IPS-NIHi7 (cell line): Measurements from ENCODE around the gene NAP1L4.

Experiments
- DNase-seq: peaks from one replicate; pipeline ENCODE4 v3.0.0; 2012; ENCODE audit warnings: mixed read lengths; ENCODE audit errors: extremely low spot score

NAP1L4 gene

GRCh38 chr11:3010521-3011275, 18.6 kb upstream of the NAP1L4 start:
- no peak for DNase-seq

GRCh38 chr11:3010004-3010403, 17.9 kb upstream of the NAP1L4 start:
- no peak for DNase-seq

- no peak for DNase-seq
Observed at GRCh38 chr11:3009481-3009880, 17.4 kb upstream of the NAP1L4 start.

GRCh38 chr11:3008746-3009336, 16.7 kb upstream of the NAP1L4 start:
- no peak for DNase-seq

GRCh38 chr11:3007404-3008010, 15.4 kb upstream of the NAP1L4 start:
- DNase-seq, result no peak

GRCh38 chr11:3006505-3007260, 14.6 kb upstream of the NAP1L4 start:
- DNase-seq, result no peak

GRCh38 chr11:3004481-3004880, 12.4 kb upstream of the NAP1L4 start:
- no peak for DNase-seq

GRCh38 chr11:3003396-3004231, 11.5 kb upstream of the NAP1L4 start:
- no peak for DNase-seq

- DNase-seq, result no peak
Observed at GRCh38 chr11:3002871-3003270, 10.7 kb upstream of the NAP1L4 start.

- DNase-seq, result no peak
Observed at GRCh38 chr11:3002351-3002861, 10.3 kb upstream of the NAP1L4 start.

- DNase-seq, result no peak
Observed at GRCh38 chr11:3001496-3001895, 9.4 kb upstream of the NAP1L4 start.

- DNase-seq, result no peak
Observed at GRCh38 chr11:3000032-3000961, 8.2 kb upstream of the NAP1L4 start.

GRCh38 chr11:2999464-2999998, 7.4 kb upstream of the NAP1L4 start:
- DNase-seq, result no peak

- DNase-seq, result no peak
Observed at GRCh38 chr11:2998073-2998850, 6.1 kb upstream of the NAP1L4 start.

GRCh38 chr11:2997406-2997805, 5.3 kb upstream of the NAP1L4 start:
- no peak for DNase-seq

GRCh38 chr11:2996976-2997375, 4.8 kb upstream of the NAP1L4 start:
- no peak for DNase-seq

- no peak for DNase-seq
Observed at GRCh38 chr11:2995893-2996554, 3.9 kb upstream of the NAP1L4 start.

- no peak for DNase-seq
Observed at GRCh38 chr11:2995031-2995561, 3.0 kb upstream of the NAP1L4 start.
